ENCODE results near the gene SBF1. TPM values are rescaled to one million over a fixed set of nuclear protein-coding genes. Genes with fewer than 3 reads are reported as not detected.
"Not testable (repeated sequence)": the region's sequence is repeated elsewhere in the genome, so short reads cannot be mapped to it uniquely, and the experiment has no call there.

Gene SBF1
- polyA plus RNA-seq, 10 donors, result 29.7 to 43.8 (median 37.9) TPM

DNA sequence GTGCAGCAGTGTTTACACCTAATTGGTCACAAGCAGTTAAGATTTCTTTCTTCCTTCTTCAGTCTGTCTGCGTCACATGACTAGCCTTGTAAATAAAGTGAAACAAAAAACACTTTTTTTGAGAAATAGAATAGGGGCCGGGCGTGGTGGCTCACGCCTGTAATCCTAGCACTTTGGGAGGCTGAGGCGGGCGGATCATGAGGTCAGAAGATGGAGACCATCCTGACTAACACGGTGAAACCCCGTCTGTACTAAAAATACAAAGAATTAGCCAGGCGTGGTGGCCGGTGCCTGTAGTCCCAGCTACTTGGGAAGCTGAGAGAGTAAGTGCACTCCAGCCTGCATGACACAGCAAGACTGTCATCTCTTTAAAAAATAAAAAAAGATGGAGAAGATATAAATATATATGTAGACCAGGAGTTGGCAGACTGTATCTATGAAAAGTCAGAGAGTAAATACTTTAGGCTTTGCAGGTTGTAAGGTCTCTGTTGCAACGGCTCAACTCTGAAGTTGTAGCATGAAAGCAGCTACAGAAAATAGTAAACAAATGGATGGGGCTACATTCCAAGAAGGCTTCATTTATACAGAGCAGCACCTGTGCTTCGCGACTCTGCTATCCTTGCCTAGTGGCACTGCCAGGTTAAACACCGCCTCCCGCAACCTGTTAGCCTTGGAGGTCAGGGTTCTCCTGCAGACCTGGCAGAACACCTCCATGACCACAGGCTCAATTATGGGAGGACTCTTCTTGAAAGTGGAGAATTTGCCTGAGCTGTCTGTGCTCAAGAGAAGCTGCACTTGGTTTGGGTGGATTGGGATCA, 75.8 kb downstream of the SBF1 start:
- DNase-seq, result no peak

DNA sequence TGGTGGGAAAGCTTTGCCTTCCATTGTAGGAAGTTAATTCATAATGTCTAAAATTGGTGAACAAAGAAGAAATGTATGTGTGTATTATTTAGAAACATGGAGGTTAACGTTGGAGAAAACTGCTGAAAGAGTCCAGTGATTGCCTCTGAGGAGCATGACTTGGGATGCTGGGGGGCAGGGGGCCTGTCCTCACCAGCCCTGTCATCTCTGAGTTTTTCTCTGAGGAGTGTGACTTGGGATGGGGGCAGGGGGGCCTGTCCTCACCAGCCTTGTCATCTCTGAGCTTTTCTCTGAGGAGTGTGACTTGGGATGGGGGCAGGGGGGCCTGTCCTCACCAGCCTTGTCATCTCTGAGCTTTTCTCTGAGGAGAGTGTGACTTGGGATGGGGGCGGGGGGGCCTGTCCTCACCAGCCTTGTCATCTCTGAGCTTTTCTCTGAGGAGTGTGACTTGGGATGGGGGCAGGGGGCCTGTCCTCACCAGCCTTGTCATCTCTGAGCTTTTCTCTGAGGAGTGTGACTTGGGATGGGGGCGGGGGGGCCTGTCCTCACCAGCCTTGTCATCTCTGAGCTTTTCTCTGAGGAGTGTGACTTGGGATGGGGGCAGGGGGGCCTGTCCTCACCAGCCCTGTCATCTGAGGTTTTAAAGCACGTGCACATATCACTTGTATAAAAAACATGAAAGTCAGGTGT, 77.3 kb downstream of the SBF1 start:
- DNase-seq, result not testable (repeated sequence)

DNA sequence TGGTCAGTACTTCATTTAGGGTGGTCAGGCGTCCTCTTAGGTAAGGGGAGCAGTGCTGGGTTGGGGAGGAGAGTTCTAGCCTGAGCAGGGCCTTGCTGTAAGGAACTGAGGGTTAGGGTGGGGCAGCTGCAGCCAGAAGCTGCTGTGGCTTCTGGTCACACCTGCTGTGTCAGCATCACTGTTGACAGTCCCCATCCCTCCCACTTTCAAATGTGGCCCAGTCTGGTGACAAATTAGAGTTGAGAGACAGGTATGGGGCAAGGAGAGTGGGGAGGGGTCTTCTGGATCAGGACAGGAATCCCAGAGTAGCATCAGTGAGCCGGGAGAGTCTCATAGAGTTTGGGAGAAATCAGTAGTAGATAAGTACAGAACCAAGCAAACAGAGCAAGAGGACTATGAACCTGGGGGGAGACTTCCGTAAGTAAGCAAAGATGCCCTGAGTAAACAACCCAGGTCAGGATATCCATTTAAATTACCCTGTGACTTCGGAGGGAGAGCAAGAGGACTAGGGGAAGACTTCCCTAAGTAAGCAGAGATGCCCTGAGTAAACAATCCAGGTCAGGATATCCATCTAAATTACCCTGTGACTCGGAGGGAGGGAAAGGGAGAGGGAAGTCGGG, 78.0 kb downstream of the SBF1 start:
- no peak for DNase-seq

Other genes with a start within 250 kb of the SBF1 start
- 10 to 100 TPM; 15.8 to 38.6 (median 24.1) TPM for gene TUBGCP6, start 230.0 kb downstream of the SBF1 start, polyA plus RNA-seq (ENCODE audit: insufficient read length in 10 of 10)
- gene HDAC10, start 223.8 kb downstream of the SBF1 start, polyA plus RNA-seq (ENCODE audit: insufficient read length in 10 of 10), result 10 to 100 TPM in 9 of 10 donors, 1 to 10 TPM in 1; 9.2 to 23.1 (median 16.1) TPM
- gene MAPK12, start 213.4 kb downstream of the SBF1 start, polyA plus RNA-seq (ENCODE audit: insufficient read length in 10 of 10), result 10 to 100 TPM in 9 of 10 donors, 1 to 10 TPM in 1; 8.6 to 38.0 (median 22.5) TPM
- 1 to 10 TPM; 4.6 to 8.4 (median 5.8) TPM for gene MAPK11, start 204.7 kb downstream of the SBF1 start, polyA plus RNA-seq (ENCODE audit: insufficient read length in 10 of 10)
- gene PLXNB2, start 167.4 kb downstream of the SBF1 start, polyA plus RNA-seq (ENCODE audit: insufficient read length in 10 of 10), result 100 to 1,000 TPM in 1 of 10 donors, 10 to 100 TPM in 9; 60.5 to 100 (median 83.4) TPM
- gene DENND6B, start 148.0 kb downstream of the SBF1 start, polyA plus RNA-seq (ENCODE audit: insufficient read length in 10 of 10), result 1 to 10 TPM; 3.3 to 7.7 (median 4.6) TPM
- gene PPP6R2, start 131.7 kb downstream of the SBF1 start, polyA plus RNA-seq (ENCODE audit: insufficient read length in 10 of 10), result 10 to 100 TPM; 24.6 to 37.0 (median 31.5) TPM
- gene ADM2, start 6.5 kb upstream of the SBF1 start, polyA plus RNA-seq (ENCODE audit: insufficient read length in 10 of 10), result under 1 TPM; 0.25 to 0.63 (median 0.39) TPM
- gene MIOX, start 11.8 kb upstream of the SBF1 start, polyA plus RNA-seq (ENCODE audit: insufficient read length in 10 of 10), result under 1 TPM in 1 of 10 donors, not detected in 9; 0.14 TPM
- 10 to 100 TPM; 25.8 to 49.4 (median 38.2) TPM for gene LMF2, start 32.7 kb upstream of the SBF1 start, polyA plus RNA-seq (ENCODE audit: insufficient read length in 10 of 10)
- gene NCAPH2, start 33.2 kb upstream of the SBF1 start, polyA plus RNA-seq (ENCODE audit: insufficient read length in 10 of 10), result 10 to 100 TPM; 24.5 to 39.8 (median 32.0) TPM
- 1 to 10 TPM in 8 of 10 donors, not detected in 2; 1.3 to 5.0 (median 3.2) TPM for gene SCO2, start 50.6 kb upstream of the SBF1 start, polyA plus RNA-seq (ENCODE audit: insufficient read length in 10 of 10)
- 1 to 10 TPM; 2.6 to 5.5 (median 3.6) TPM for gene TYMP, start 55.0 kb upstream of the SBF1 start, polyA plus RNA-seq (ENCODE audit: insufficient read length in 10 of 10)
- gene KLHDC7B, start 70.9 kb upstream of the SBF1 start, polyA plus RNA-seq (ENCODE audit: insufficient read length in 10 of 10), result under 1 TPM in 2 of 10 donors, not detected in 8; 0.18 to 0.19 TPM
- not detected for gene SYCE3, start 87.9 kb upstream of the SBF1 start, polyA plus RNA-seq (ENCODE audit: insufficient read length in 10 of 10)
- 10 to 100 TPM; 22.3 to 73.5 (median 49.0) TPM for gene CPT1B, start 103.4 kb upstream of the SBF1 start, polyA plus RNA-seq (ENCODE audit: insufficient read length in 10 of 10)
- 10 to 100 TPM; 35.5 to 68.7 (median 46.4) TPM for gene CHKB, start 107.8 kb upstream of the SBF1 start, polyA plus RNA-seq (ENCODE audit: insufficient read length in 10 of 10)
- under 1 TPM; 0.24 to 0.70 (median 0.44) TPM for gene MAPK8IP2, start 125.8 kb upstream of the SBF1 start, polyA plus RNA-seq (ENCODE audit: insufficient read length in 10 of 10)
- 10 to 100 TPM; 11.5 to 20.4 (median 15.0) TPM for gene ARSA, start 153.1 kb upstream of the SBF1 start, polyA plus RNA-seq (ENCODE audit: insufficient read length in 10 of 10)
- gene SHANK3, start 197.8 kb upstream of the SBF1 start, polyA plus RNA-seq (ENCODE audit: insufficient read length in 10 of 10), result 10 to 100 TPM; 12.5 to 24.5 (median 15.1) TPM